Smooth muscle cell (in vitro differentiated cells): ENCODE results near the gene ZNF382. TPM values are rescaled to one million over a fixed set of nuclear protein-coding genes. Genes with fewer than 3 reads are reported as not detected.

Experiments used
- DNase-seq: peaks from one replicate; lab custom pipeline; 2025; ENCODE audit not compliant: unreplicated experiment; lab: John Stamatoyannopoulos, UW
- H2AFZ ChIP-seq: fragments of 200-600 bp; sonication (generic); 2 replicates; pipeline ENCODE4 v1.6.0; 2016; ENCODE audit warnings: antibody characterized with exemption, low read depth, mild to moderate bottlenecking
- H3F3A ChIP-seq: fragments of 200-600 bp; sonication (generic); 2 replicates; pipeline ENCODE4 v1.6.0; 2017; ENCODE audit warnings: antibody characterized with exemption, low read depth
- H3K27ac ChIP-seq: fragments of 200-600 bp; sonication (generic); 2 replicates; pipeline ENCODE4 v1.5.1; 2016; ENCODE audit warnings: low read depth, mild to moderate bottlenecking
- H3K27me3 ChIP-seq: fragments of 200-600 bp; sonication (generic); 2 replicates; pipeline ENCODE4 v1.6.1; 2016; ENCODE audit warnings: low read depth, mild to moderate bottlenecking
- H3K36me3 ChIP-seq: fragments of 200-600 bp; sonication (generic); 2 replicates; pipeline ENCODE4 v1.5.1; 2016; ENCODE audit warnings: low read depth
- H3K4me1 ChIP-seq: fragments of 200-600 bp; sonication (generic); 2 replicates; pipeline ENCODE4 v1.5.1; 2016; ENCODE audit warnings: low read depth
- H3K4me2 ChIP-seq: fragments of 200-600 bp; sonication (generic); 2 replicates; pipeline ENCODE4 v1.6.0; 2016; ENCODE audit warnings: mild to moderate bottlenecking
- H3K4me3 ChIP-seq: fragments of 200-600 bp; sonication (generic); 2 replicates; pipeline ENCODE4 v1.5.1; 2016; ENCODE audit warnings: mild to moderate bottlenecking
- H3K79me2 ChIP-seq: fragments of 200-600 bp; sonication (generic); 2 replicates; pipeline ENCODE4 v1.6.0; 2016; ENCODE audit warnings: low read depth, mild to moderate bottlenecking
- H3K9ac ChIP-seq: fragments of 200-600 bp; sonication (generic); 2 replicates; pipeline ENCODE4 v1.6.0; 2016; ENCODE audit warnings: low read depth
- H3K9me3 ChIP-seq: fragments of 200-600 bp; sonication (generic); replicated peaks from 2 replicates; pipeline ENCODE4 v1.5.1; 2016; ENCODE audit warnings: low read depth
- H4K20me1 ChIP-seq: fragments of 200-600 bp; sonication (generic); 2 replicates; pipeline ENCODE4 v1.6.0; 2016; ENCODE audit warnings: low read depth
- CTCF ChIP-seq: fragments of 200-600 bp; sonication (generic); IDR thresholded peaks from 2 replicates; pipeline ENCODE4 v1.5.1; 2017; ENCODE audit warnings: borderline replicate concordance, mild to moderate bottlenecking, antibody characterized with exemption; ENCODE audit not compliant: insufficient read depth, poor library complexity, severe bottlenecking
- WGBS: methylation state at CpG from one replicate; pipeline ENCODE4 v1.1.7; 2016; ENCODE audit warnings: low lambda C conversion rate; 5-methylcytosine and 5-hydroxymethylcytosine counted together
- polyA plus RNA-seq: library from polyadenylated mRNA; unstranded; fragments of >200 nt; fragmentation: Nextera tagmentation; extraction: Ambion mirVana; gene quantifications from 2 replicates; pipeline ENCODE4 v1.2.1, GENCODE V29; 2016
- total RNA-seq: library from RNA; depleted of rRNA; stranded (reverse); fragments of >200 nt; gene quantifications from 2 replicates; pipeline ENCODE4 v1.2.3, GENCODE V29; 2014

The ZNF382 gene
- total and polyA plus RNA-seq, 2 experiments from 2014 or later: 3.0 to 8.9 TPM

DNA sequence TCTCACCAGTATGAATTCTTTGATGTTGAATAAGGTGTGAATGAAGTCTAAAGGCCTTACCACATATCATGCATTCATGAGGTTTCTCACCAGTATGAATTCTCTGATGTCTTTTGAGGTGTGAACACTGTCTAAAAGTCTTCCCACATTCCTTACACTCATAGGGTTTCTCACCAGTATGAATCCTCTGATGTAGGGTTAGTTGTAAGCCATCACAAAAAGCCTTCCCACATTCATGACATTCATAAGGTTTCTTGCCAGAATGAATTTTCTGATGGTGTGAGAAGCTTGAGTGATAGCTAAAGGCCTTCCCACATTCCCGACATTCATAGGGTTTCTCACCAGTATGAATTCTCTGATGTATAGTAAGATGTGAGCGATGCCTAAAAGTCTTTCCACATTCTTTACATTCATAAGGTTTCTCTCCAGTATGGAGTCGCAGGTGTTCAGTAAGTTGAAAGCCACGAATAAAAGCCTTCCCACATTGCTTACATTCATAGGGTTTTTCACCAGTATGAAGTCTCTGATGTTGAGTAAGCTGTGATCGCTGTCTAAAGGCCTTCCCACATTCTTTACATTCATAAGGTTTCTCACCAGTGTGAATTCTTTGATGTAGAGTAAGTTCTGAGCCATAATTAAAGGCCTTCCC, 33.9 kb downstream of the ZNF382 start:
- Histone ChIP-seq H3K4me1 (no peaks in the 10 kb centered on the region), H3K4me2 (no peak overlapping the region), H3K79me2 (no peaks in the 10 kb centered on the region), H3K9ac (no peak overlapping the region), H3F3A (peaks cover 13% of the 10 kb centered on the region), H3K9me3 (peaks cover 76% of the 10 kb centered on the region), H4K20me1 (no peaks in the 10 kb centered on the region), H3K27ac (no peak overlapping the region), H3K4me3 (peak overlapping the region; percentile 1), H3K27me3 (no peaks in the 10 kb centered on the region), H3K36me3 (peaks cover 42% of the 10 kb centered on the region), H2AFZ (no peak overlapping the region)
- no peak for TF ChIP-seq CTCF
- 95% methylated on average over 5 of the region's 5 CpGs for WGBS
- DNase-seq: no peak

GRCh38 chr19:36646746-36647145, 41.6 kb downstream of the ZNF382 start:
- TF ChIP-seq CTCF: no peak
- peaks cover 73% of the 10 kb centered on the region for H3K36me3 ChIP-seq
- H4K20me1 ChIP-seq: no peaks in the 10 kb centered on the region
- H3K4me2 ChIP-seq: no peak overlapping the region
- no peaks in the 10 kb centered on the region for H3F3A ChIP-seq
- H3K27ac ChIP-seq: no peak overlapping the region
- H3K4me1 ChIP-seq: no peaks in the 10 kb centered on the region
- no peaks in the 10 kb centered on the region for H3K79me2 ChIP-seq
- H3K27me3 ChIP-seq: no peaks in the 10 kb centered on the region
- 93% methylated on average over 2 of the region's 2 CpGs for WGBS
- no peak overlapping the region for H3K9ac ChIP-seq
- H2AFZ ChIP-seq: no peak overlapping the region
- peak overlapping the region; percentile 8 for H3K4me3 ChIP-seq
- DNase-seq: no peak
- peaks cover 78% of the 10 kb centered on the region for H3K9me3 ChIP-seq

- Histone ChIP-seq H4K20me1 (no peaks in the 10 kb centered on the region), H3K4me3 (no peak overlapping the region), H3K79me2 (no peaks in the 10 kb centered on the region), H3K4me1 (no peaks in the 10 kb centered on the region), H3K36me3 (peaks cover 85% of the 10 kb centered on the region), H3F3A (no peaks in the 10 kb centered on the region), H3K9ac (no peak overlapping the region), H3K9me3 (peaks cover 77% of the 10 kb centered on the region), H3K4me2 (no peak overlapping the region), H2AFZ (no peak overlapping the region), H3K27ac (no peak overlapping the region), H3K27me3 (no peaks in the 10 kb centered on the region)
- WGBS: 95% methylated on average over 1 of the region's 1 CpG
- no peak for DNase-seq
- TF ChIP-seq CTCF: no peak
Observed at GRCh38 chr19:36652958-36653357, 47.8 kb downstream of the ZNF382 start.

DNA sequence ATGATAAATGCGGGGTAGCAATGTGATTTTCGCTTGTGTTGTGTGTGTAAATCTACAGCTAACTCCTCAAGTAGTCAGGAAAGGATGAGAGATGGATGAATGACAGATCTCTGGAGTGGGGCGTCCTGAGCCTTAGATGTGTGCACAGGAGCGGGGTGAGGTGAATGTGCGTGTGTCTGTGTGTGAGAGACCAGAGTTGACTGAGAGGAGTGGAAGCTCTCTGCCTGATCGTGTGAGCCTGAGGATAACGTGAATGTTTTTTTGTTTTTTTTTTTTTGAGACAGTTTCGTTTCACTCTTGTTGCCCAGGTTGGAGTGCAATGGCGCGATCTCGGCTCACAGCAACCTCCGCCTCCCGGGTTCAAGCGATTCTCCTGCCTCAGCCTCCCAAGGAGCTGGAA, 60.7 kb downstream of the ZNF382 start:
- no peaks in the 10 kb centered on the region for H3K27me3 ChIP-seq
- peaks cover 36% of the 10 kb centered on the region for H3K79me2 ChIP-seq
- no peak for DNase-seq
- H3K4me2 ChIP-seq: peak overlapping the region; percentile 86
- H3K9me3 ChIP-seq: peaks cover 3% of the 10 kb centered on the region
- peak overlapping the region; percentile 88 for H3K9ac ChIP-seq
- no peaks in the 10 kb centered on the region for H4K20me1 ChIP-seq
- peaks cover 20% of the 10 kb centered on the region for H3K36me3 ChIP-seq
- no peaks in the 10 kb centered on the region for H3F3A ChIP-seq
- no peak for TF ChIP-seq CTCF
- H2AFZ ChIP-seq: peak overlapping the region; percentile 98
- WGBS: 79% methylated on average over 13 of the region's 14 CpGs
- H3K27ac ChIP-seq: no peak overlapping the region
- H3K4me1 ChIP-seq: no peaks in the 10 kb centered on the region
- peak overlapping the region; percentile 91 for H3K4me3 ChIP-seq
